Stomach (tissue), 9 donors: Measurements from ENCODE around the gene OBSCN. TPM values are rescaled to one million over a fixed set of nuclear protein-coding genes. Genes with fewer than 3 reads are reported as not detected.
"Not testable (repeated sequence)": the region's sequence is repeated elsewhere in the genome, so short reads cannot be mapped to it uniquely, and the experiment has no call there.

Experiments
- DNase-seq, 2 donors: peaks; one replicate each; pipeline versions ENCODE4 v3.0.0 to v3.0.0-alpha.2; 2013 to 2019
- H3K27ac ChIP-seq, 5 donors: fragments of 200-600 bp in 4 of 5; sonication (generic) in 4 of 5; one replicate each; pipeline ENCODE4 v1.5.1; 2013 to 2019; ENCODE audit warnings: mild to moderate bottlenecking in 1 of 5, moderate library complexity in 1 of 5
- H3K27me3 ChIP-seq, 3 donors: fragments of 200-600 bp; sonication (generic); one replicate each; pipeline ENCODE4 v1.5.1; 2017 to 2019; ENCODE audit warnings: mixed run types in 1 of 3
- H3K36me3 ChIP-seq, 4 donors: fragments of 200-600 bp; sonication (generic); 1 replicate in 3 of 4; 2 replicates in 1 of 4; pipeline ENCODE4 v1.5.1; 2016 to 2019
- H3K4me1 ChIP-seq, 4 donors: fragments of 200-600 bp; sonication (generic); one replicate each; pipeline ENCODE4 v1.5.1; 2016 to 2019
- H3K4me3 ChIP-seq, 4 donors: fragments of 200-600 bp; sonication (generic) in 3 of 4; one replicate each; pipeline ENCODE4 v1.5.1; 2016 to 2019; ENCODE audit warnings: mild to moderate bottlenecking in 1 of 4
- H3K9me3 ChIP-seq, 4 donors: fragments of 200-600 bp; sonication (generic); one replicate each; pipeline ENCODE4 v1.5.1; 2016 to 2019
- EP300 ChIP-seq: sonication (generic); formaldehyde crosslinking; IDR thresholded peaks from one replicate; pipeline ENCODE4 v1.6.1; 2017; ENCODE audit warnings: antibody characterized with exemption
- POLR2A ChIP-seq, 4 donors: fragments of 450-650 bp; IDR thresholded peaks; one replicate each; pipeline ENCODE4 v1.6.1; 2016; ENCODE audit warnings: antibody characterized with exemption in 4 of 4, control low read depth in 2 of 4, mild to moderate bottlenecking in 1 of 4, moderate library complexity in 1 of 4
- POLR2AphosphoS5 ChIP-seq, 3 donors: sonication (generic); formaldehyde crosslinking; IDR thresholded peaks; one replicate each; pipeline ENCODE4 v1.6.1; 2016; ENCODE audit warnings: antibody characterized with exemption in 3 of 3
- WGBS, 5 donors: extraction: QIAGEN DNeasy Blood & Tissue Kit in 3 of 5; methylation state at CpG; one replicate each; pipeline versions ENCODE4 v1.1.5 to v1.1.7; 2013 to 2018; 5-methylcytosine and 5-hydroxymethylcytosine counted together
- intact Hi-C: fragments of 100-400 bp; cut with DNase I; formaldehyde crosslinking; loops from one replicate; pipeline ENCODE4 v1.15.1; 2023; ENCODE audit warnings: low total_unique reads
- polyA plus RNA-seq, 3 donors: library from polyadenylated mRNA; stranded (reverse); fragments of 200-250 nt; gene quantifications; one replicate each; pipeline ENCODE4 v1.2.3, GENCODE V29; 2013
- total RNA-seq, 5 donors: library from RNA; depleted of rRNA; stranded (reverse); fragments of >200 nt; gene quantifications; one replicate each; pipeline versions ENCODE4 v1.1.0 to v1.2.3, GENCODE V29; 2014 to 2016
- TF ChIP-seq, protein P1 (sequence below), 7 experiments: fragments of 450-650 bp in 4 of 7; fragments of 200-600 bp in 3 of 7; sonication (generic) in 3 of 7; IDR thresholded peaks; one replicate each; pipeline ENCODE4 v1.5.1; 2016 to 2019; ENCODE audit warnings: antibody characterized with exemption in 7 of 7, control low read depth in 2 of 7, mild to moderate bottlenecking in 1 of 7
- donor health status: healthy with polysubstance abuse.
- donor health status: Bipolar disorder and iron deficiency.
- donor health status: healthy.

Gene OBSCN
- total and polyA plus RNA-seq, 8 donors = 7.2 to 111 (median 24.7) TPM

DNA sequence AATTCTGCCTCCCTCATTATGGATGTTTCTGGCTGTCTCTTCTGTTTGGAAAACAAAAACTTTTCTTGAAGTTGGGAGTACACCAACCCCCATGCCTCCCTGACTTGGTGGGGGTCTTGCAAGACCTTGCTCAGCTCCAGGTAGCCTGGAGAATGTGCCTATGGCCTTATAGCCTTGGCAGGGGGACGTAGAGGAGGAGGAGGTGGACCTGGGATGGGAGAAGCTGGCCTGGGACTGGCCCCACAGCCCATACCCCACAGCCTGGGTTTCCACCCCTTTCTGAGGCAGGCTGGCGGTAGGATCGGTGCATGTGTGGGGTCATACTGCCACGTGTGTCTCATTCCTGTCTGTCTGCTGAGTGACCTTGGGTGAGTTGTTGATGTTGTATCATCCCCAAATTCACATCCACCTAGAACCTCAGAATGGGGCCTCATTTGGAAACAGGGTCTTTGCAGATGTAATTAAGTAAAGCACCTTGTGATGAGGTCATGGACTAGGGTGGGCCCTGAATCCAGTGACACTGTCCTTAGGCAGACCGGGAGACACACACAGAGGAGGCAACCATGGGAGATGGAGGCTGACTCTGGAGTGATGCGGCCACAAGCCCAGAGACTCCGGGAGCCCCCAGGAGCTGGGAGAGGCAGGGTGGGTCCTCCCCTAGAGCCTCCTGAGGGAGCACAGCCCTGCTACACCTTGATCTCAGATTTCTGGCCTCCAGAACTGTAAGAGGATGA, 18.5 kb downstream of the OBSCN start:
- no peak for DNase-seq
- WGBS, 5 donors = 93 to 97% (median 94%) methylated on average over 5 to 7 of the region's 7 CpGs
- H3K9me3 ChIP-seq = peaks cover 7 to 24% (median 18%) of the 10 kb centered on the region in 4 donors
- no peak overlapping the region for H3K4me3 ChIP-seq
- peaks cover 3 to 50% (median 10%) of the 10 kb centered on the region in 4 donors for H3K36me3 ChIP-seq
- intact Hi-C loops = no loop called here
- H3K27ac ChIP-seq = no peak overlapping the region
- TF ChIP-seq POLR2AphosphoS5 (IDR thresholded peaks at IDR 0.05) (no peak), POLR2A (IDR thresholded peaks at IDR 0.05) (no peak), EP300 (no peak)
- TF ChIP-seq, protein P1, sequence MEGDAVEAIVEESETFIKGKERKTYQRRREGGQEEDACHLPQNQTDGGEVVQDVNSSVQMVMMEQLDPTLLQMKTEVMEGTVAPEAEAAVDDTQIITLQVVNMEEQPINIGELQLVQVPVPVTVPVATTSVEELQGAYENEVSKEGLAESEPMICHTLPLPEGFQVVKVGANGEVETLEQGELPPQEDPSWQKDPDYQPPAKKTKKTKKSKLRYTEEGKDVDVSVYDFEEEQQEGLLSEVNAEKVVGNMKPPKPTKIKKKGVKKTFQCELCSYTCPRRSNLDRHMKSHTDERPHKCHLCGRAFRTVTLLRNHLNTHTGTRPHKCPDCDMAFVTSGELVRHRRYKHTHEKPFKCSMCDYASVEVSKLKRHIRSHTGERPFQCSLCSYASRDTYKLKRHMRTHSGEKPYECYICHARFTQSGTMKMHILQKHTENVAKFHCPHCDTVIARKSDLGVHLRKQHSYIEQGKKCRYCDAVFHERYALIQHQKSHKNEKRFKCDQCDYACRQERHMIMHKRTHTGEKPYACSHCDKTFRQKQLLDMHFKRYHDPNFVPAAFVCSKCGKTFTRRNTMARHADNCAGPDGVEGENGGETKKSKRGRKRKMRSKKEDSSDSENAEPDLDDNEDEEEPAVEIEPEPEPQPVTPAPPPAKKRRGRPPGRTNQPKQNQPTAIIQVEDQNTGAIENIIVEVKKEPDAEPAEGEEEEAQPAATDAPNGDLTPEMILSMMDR (IDR thresholded peaks at IDR 0.05) = no peak
- no peaks in the 10 kb centered on the region for H3K27me3 ChIP-seq
- H3K4me1 ChIP-seq = peaks cover 0 to 9% (median 0%) of the 10 kb centered on the region in 4 donors

DNA sequence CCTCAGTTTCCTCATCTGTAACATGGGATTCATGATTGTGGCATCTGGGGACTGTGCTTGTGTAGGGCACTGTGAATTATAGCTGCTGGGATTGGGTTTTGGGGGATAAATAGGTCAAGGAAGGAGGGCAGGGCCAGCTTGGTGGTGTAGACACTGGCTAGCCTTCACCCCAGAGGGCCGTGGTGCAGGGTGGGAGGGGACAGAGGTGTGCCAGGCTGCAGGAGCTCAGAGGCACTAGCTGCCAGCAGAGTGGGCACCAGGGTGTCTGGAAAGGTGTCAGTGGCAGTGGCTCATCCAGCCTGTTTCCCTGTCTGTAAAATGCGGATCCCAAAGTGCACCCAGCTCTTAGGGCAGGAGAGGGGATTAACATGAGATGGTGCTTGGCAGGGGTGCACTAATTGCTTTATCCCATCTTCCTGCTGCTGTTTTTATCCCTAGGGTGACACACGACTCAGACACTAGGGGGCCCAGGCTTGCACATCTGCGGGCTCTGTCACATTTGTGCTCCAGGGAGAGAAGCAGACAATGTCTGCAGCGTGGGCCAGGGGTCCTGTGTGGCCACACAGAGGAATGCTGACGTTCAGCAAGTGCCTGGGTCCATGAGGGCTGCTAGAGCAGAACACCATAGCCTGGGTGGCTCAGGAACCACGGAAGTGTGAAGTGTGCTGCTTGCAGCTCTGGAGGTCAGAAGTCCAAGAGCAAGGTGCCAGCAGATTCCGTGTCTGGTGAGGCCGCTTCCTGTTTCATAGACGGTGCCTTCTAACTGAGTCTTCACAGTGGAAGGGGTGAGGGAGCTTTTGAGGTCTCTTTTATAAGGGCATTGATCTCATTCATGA, 19.3 kb downstream of the OBSCN start:
- H3K27ac ChIP-seq = peak overlapping the region in 1 of 5 donors; percentile 56
- intact Hi-C loops = no loop called here
- no peaks in the 10 kb centered on the region for H3K27me3 ChIP-seq
- H3K36me3 ChIP-seq = peaks cover 3 to 51% (median 10%) of the 10 kb centered on the region in 4 donors
- H3K9me3 ChIP-seq = peaks cover 7 to 24% (median 18%) of the 10 kb centered on the region in 4 donors
- TF ChIP-seq POLR2A (IDR thresholded peaks at IDR 0.05) = no peak
- TF ChIP-seq, protein P1 (IDR thresholded peaks at IDR 0.05) = no peak
- no peak for TF ChIP-seq POLR2AphosphoS5 (IDR thresholded peaks at IDR 0.05)
- TF ChIP-seq EP300 = no peak
- peaks cover 0 to 9% (median 0%) of the 10 kb centered on the region in 4 donors for H3K4me1 ChIP-seq
- DNase-seq = peak in 1 of 2 donors; percentile 14
- 59 to 72% (median 68%) methylated on average over 10 of the region's 10 CpGs for WGBS, 5 donors
- no peak overlapping the region for H3K4me3 ChIP-seq

DNA sequence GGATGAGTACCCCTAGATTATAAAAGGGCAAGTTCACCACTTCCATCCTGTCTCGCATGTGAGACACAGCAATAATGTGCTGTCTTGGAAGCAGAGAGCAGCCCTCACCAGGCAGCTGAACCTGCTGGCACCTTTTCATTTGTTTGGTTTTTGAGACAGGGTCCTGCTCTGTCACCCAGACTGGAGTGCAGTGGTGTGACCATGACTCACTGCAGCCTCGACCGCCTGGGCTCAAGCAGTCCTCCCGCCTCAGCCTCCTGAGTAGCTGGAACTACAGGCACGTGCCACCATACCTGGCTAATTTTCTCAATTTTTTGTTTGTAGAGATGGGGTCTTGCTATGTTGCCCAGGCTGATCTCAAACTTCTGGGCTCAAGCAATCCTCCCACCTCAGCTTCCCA, 20.3 kb downstream of the OBSCN start:
- H3K4me3 ChIP-seq, H3K4me1 ChIP-seq, DNase-seq, intact Hi-C loops, H3K27me3 ChIP-seq: not testable (repeated sequence)
- H3K27ac ChIP-seq = peak overlapping the region in 2 of 5 donors; percentile 1 to 56
- 93 to 97% (median 95%) methylated on average over 5 of the region's 5 CpGs for WGBS, 5 donors
- H3K36me3 ChIP-seq = peaks cover 3 to 57% (median 10%) of the 10 kb centered on the region in 4 donors
- peaks cover 7 to 29% (median 18%) of the 10 kb centered on the region in 4 donors for H3K9me3 ChIP-seq

DNA sequence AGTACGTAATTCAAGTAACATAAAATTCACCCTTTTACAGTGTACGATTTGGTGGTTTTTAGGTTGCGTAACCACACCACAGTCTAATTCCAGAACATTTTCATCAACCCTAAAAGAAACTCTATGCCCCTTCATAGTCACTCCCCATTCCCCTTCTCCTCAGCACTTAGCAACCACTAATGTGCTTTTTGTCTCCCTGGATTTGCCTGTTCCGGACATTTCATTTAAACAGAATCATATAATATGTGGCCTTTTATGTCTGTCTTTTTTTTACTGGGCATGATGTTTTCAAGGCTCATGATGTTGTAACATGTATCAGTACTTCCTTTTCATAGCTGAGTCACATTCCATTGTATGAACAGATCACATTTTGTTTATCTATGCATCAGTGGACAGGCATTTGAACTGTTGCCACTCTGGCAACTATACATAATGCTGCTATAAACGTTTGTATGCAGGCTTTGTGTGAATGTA, 20.8 kb downstream of the OBSCN start:
- peak overlapping the region in 1 of 5 donors; percentile 56 for H3K27ac ChIP-seq
- no peaks in the 10 kb centered on the region for H3K27me3 ChIP-seq
- H3K4me3 ChIP-seq = no peak overlapping the region
- H3K4me1 ChIP-seq = peaks cover 0 to 9% (median 0%) of the 10 kb centered on the region in 4 donors
- DNase-seq = no peak
- intact Hi-C loops = no loop called here
- no peak for TF ChIP-seq EP300
- no peak for TF ChIP-seq POLR2A (IDR thresholded peaks at IDR 0.05)
- TF ChIP-seq, protein P1 (IDR thresholded peaks at IDR 0.05) = no peak
- TF ChIP-seq POLR2AphosphoS5 (IDR thresholded peaks at IDR 0.05) = no peak
- peaks cover 7 to 29% (median 18%) of the 10 kb centered on the region in 4 donors for H3K9me3 ChIP-seq
- WGBS, 5 donors = 49 to 78% (median 69%) methylated on average over 5 of the region's 5 CpGs
- peaks cover 3 to 52% (median 10%) of the 10 kb centered on the region in 4 donors for H3K36me3 ChIP-seq
